HFF-Myc (cell line): ENCODE results near the gene FPR1.

Source experiments
- DNase-seq: peaks from one replicate; pipeline ENCODE4 v3.0.0-alpha.2; 2011; ENCODE audit warnings: low read depth; ENCODE audit errors: extremely low read depth
- H3K4me3 ChIP-seq: replicated peaks from 2 replicates; pipeline ENCODE4 v1.5.1; 2011; ENCODE audit warnings: low read depth, mild to moderate bottlenecking, control low read depth, low read length
- CTCF ChIP-seq: IDR thresholded peaks from 2 replicates; pipeline ENCODE4 v1.5.1; 2012; ENCODE audit warnings: mild to moderate bottlenecking, low read depth, low read length, control low read depth; ENCODE audit errors: missing control alignments

Gene FPR1

GRCh38 chr19:51716925-51717324, 34.8 kb downstream of the FPR1 start:
- H3K4me3 ChIP-seq, result no peak overlapping the region
- DNase-seq, result no peak
- TF ChIP-seq CTCF, result no peak

DNA sequence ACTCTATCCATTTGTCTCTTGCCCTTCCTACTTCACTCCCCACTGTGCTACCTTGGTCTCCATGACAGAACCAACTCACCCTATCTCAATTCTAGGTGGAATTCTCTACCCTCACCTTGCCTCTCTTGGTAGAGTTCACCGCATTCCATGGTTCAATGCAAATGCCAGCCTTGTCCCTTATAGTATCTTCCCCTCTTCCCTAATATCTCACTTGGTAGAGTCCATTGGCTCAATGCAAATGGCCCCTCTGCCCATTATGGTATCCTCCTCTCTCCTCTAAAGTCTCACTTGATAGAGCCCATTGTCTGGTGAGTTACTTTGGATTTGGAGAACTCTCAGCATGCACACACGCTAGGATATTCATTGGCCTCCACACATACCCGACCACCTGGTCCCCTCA, 35.8 kb downstream of the FPR1 start:
- H3K4me3 ChIP-seq, result no peak overlapping the region
- DNase-seq, result no peak
- TF ChIP-seq CTCF, result no peak

GRCh38 chr19:51714848-51715247, 36.8 kb downstream of the FPR1 start:
- no peak for DNase-seq
- no peak for TF ChIP-seq CTCF
- no peak overlapping the region for H3K4me3 ChIP-seq

GRCh38 chr19:51713319-51714285, 38.1 kb downstream of the FPR1 start:
- H3K4me3 ChIP-seq, result no peak overlapping the region
- TF ChIP-seq CTCF, result no peak
- no peak for DNase-seq

DNA sequence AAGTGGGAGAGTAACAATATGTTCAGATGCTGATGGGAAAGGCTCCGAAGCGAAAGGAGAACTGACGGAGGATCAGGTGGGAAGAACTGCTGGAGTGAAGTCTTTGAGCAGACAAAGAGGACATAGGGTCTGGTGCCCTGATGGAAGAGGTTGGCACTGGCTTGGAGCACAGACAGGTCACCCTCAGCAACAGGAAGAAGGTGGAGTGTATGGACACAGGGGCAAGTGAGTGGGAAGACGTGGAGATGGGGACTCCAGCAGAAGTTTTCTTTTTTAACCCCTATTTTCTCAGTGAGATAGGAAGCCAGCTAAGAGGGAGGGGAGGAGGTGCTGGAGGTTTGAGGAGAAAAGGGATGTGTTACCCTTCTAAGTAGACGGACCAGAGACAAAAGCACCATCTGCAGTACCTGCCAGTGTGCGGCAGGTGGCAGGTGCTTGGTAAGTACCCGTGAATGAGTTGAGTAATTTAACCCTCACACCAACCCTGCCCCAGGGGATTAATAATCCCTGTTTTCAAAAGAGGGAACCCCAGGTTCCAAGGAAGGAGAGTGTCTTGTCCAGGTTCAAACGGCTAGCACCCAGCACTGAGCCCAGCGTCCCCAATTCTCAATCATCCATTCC, 39.1 kb downstream of the FPR1 start:
- no peak overlapping the region for H3K4me3 ChIP-seq
- TF ChIP-seq CTCF, result peak; percentile 49
- no peak for DNase-seq

DNA sequence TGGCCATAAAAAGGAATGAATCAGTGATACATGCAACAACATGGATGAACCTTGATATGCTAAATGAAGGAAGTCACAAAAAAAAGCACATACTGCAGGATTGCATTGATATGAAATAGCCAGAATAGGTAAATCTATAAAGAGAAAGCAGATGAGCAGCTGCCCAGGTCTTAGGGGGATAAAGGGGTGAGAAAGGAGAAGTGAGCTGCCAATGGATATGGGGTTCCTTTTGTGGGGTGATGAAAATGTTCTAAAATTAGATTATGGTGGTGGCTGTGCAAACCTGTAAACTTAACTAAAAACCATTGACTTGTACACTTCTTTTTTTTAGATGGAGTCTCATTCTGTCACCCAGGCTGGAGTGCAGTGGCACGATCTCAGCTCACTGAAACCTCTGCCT, 40.0 kb downstream of the FPR1 start:
- no peak for TF ChIP-seq CTCF
- H3K4me3 ChIP-seq, result no peak overlapping the region
- DNase-seq, result no peak
